Astrocyte (in vitro differentiated cells and primary cell): ENCODE data around the gene WFDC12. TPM values are rescaled to one million over a fixed set of nuclear protein-coding genes. Genes with fewer than 3 reads are reported as not detected.

Experiments used
- DNase-seq: peaks from one replicate; pipeline ENCODE4 v3.0.0-alpha.2; 2010; ENCODE audit warnings: low read depth
- FAIRE-seq: peaks from 2 replicates; lab custom pipeline; 2011; peaks lifted over from hg19 to GRCh38; lab: Jason Lieb, UNC
- H2AFZ ChIP-seq: 2 replicates; pipeline ENCODE4 v1.6.0; 2012; ENCODE audit warnings: low read depth, low read length, inconsistent platforms
- H3K27ac ChIP-seq: 2 replicates; pipeline ENCODE4 v1.5.1; 2011; ENCODE audit warnings: low read depth, low read length, inconsistent platforms
- H3K27me3 ChIP-seq: 2 replicates; pipeline ENCODE4 v1.6.0; 2011; ENCODE audit warnings: low read length, inconsistent platforms; ENCODE audit not compliant: insufficient read depth
- H3K36me3 ChIP-seq: 2 replicates; pipeline ENCODE4 v1.5.1; 2011; ENCODE audit warnings: low read length, inconsistent platforms; ENCODE audit not compliant: insufficient read depth
- H3K4me1 ChIP-seq: 2 replicates; pipeline ENCODE4 v1.5.1; 2011; ENCODE audit warnings: low read length, inconsistent platforms; ENCODE audit not compliant: insufficient read depth
- H3K4me2 ChIP-seq: 2 replicates; pipeline ENCODE4 v1.6.0; 2012; ENCODE audit warnings: low read length, inconsistent platforms
- H3K4me3 ChIP-seq: 2 replicates; pipeline ENCODE4 v1.5.1; 2011; ENCODE audit warnings: low read depth, mild to moderate bottlenecking, low read length, inconsistent platforms; ENCODE audit not compliant: insufficient read depth
- H3K79me2 ChIP-seq: 2 replicates; pipeline ENCODE4 v1.6.0; 2012; ENCODE audit warnings: mild to moderate bottlenecking, low read length, inconsistent platforms; ENCODE audit not compliant: insufficient read depth
- H3K9ac ChIP-seq: 2 replicates; pipeline ENCODE4 v1.6.0; 2012; ENCODE audit warnings: mild to moderate bottlenecking, low read length, inconsistent platforms
- H3K9me3 ChIP-seq: 2 replicates; pipeline ENCODE4 v1.5.1; 2012; ENCODE audit warnings: low read depth, mild to moderate bottlenecking, low read length, inconsistent platforms; ENCODE audit not compliant: insufficient read depth
- H4K20me1 ChIP-seq: 2 replicates; pipeline ENCODE4 v1.6.0; 2012; ENCODE audit warnings: low read length, inconsistent platforms; ENCODE audit not compliant: insufficient read depth
- H3K27ac Mint-ChIP-seq: one replicate; pipeline ENCODE4 v1.8.0; 2021; ENCODE audit warnings: mild to moderate bottlenecking, mixed read lengths; ENCODE audit not compliant: unreplicated experiment
- H3K27me3 Mint-ChIP-seq: one replicate; pipeline ENCODE4 v1.8.0; 2021; ENCODE audit warnings: low read depth, mixed read lengths; ENCODE audit not compliant: unreplicated experiment
- H3K36me3 Mint-ChIP-seq: one replicate; pipeline ENCODE4 v1.8.0; 2021; ENCODE audit warnings: low read depth, mixed read lengths; ENCODE audit not compliant: unreplicated experiment
- H3K4me1 Mint-ChIP-seq: one replicate; pipeline ENCODE4 v1.8.0; 2021; ENCODE audit warnings: low read depth, mixed read lengths; ENCODE audit not compliant: unreplicated experiment
- H3K4me3 Mint-ChIP-seq: one replicate; pipeline ENCODE4 v1.8.0; 2021; ENCODE audit warnings: mild to moderate bottlenecking, moderate library complexity, mixed read lengths; ENCODE audit not compliant: unreplicated experiment
- H3K9me3 Mint-ChIP-seq: one replicate; pipeline ENCODE4 v1.8.0; 2021; ENCODE audit warnings: mild to moderate bottlenecking, mixed read lengths; ENCODE audit not compliant: unreplicated experiment
- CTCF ChIP-seq: IDR thresholded peaks from 2 replicates; pipeline ENCODE4 v1.5.1; 2011; ENCODE audit warnings: low read depth, mild to moderate bottlenecking, inconsistent platforms, low read length, moderate library complexity; ENCODE audit not compliant: insufficient read depth
- EZH2 ChIP-seq: IDR thresholded peaks from 2 replicates; pipeline ENCODE4 v1.6.1; 2012; ENCODE audit warnings: mild to moderate bottlenecking, low read length, inconsistent platforms; ENCODE audit not compliant: insufficient read depth
- total RNA-seq: library from RNA; stranded (reverse); gene quantifications from 2 replicates; pipeline ENCODE4 v1.2.1, GENCODE V29; 2021

Gene WFDC12
- total RNA-seq, 1 donor from 2014 or later: not detected

GRCh38 chr20:45098103-45098773 is 26.0 kb downstream of the WFDC12 start:
- Mint-ChIP-seq H3K27ac (no peak overlapping the region), H3K27me3 (peaks cover 20% of the 10 kb centered on the region), H3K4me3 (no peak overlapping the region), H3K9me3 (no peaks in the 10 kb centered on the region), H3K36me3 (peaks cover 9% of the 10 kb centered on the region), H3K4me1 (peaks cover 4% of the 10 kb centered on the region)
- Histone ChIP-seq H3K9ac (no peak overlapping the region), H3K27ac (no peak overlapping the region), H3K36me3 (no peaks in the 10 kb centered on the region), H3K79me2 (no peaks in the 10 kb centered on the region), H3K27me3 (peaks cover 29% of the 10 kb centered on the region), H3K4me2 (peak overlapping the region; percentile 79), H2AFZ (peak overlapping the region; percentile 80), H4K20me1 (no peaks in the 10 kb centered on the region), H3K4me3 (peak overlapping the region; percentile 31), H3K4me1 (peaks cover 6% of the 10 kb centered on the region), H3K9me3 (no peaks in the 10 kb centered on the region)
- DNase-seq (peak; percentile 10), FAIRE-seq (no peak)
- peak; percentile 86 for TF ChIP-seq EZH2
- TF ChIP-seq CTCF: no peak

GRCh38 chr20:45097485-45098102 is 26.7 kb downstream of the WFDC12 start:
- peaks cover 9% of the 10 kb centered on the region for H3K36me3 Mint-ChIP-seq
- DNase-seq (peak; percentile 10), FAIRE-seq (no peak)
- H3K4me3 Mint-ChIP-seq: no peak overlapping the region
- peaks cover 20% of the 10 kb centered on the region for H3K27me3 Mint-ChIP-seq
- no peak for TF ChIP-seq CTCF
- TF ChIP-seq EZH2: no peak
- peak overlapping the region; percentile 79 for H3K4me2 ChIP-seq
- no peaks in the 10 kb centered on the region for H4K20me1 ChIP-seq
- H3K9me3 Mint-ChIP-seq: no peaks in the 10 kb centered on the region
- H3K79me2 ChIP-seq: no peaks in the 10 kb centered on the region
- H3K4me1 Mint-ChIP-seq: peaks cover 4% of the 10 kb centered on the region
- no peaks in the 10 kb centered on the region for H3K9me3 ChIP-seq
- peak overlapping the region; percentile 80 for H2AFZ ChIP-seq
- H3K4me3 ChIP-seq: peak overlapping the region; percentile 31
- peaks cover 29% of the 10 kb centered on the region for H3K27me3 ChIP-seq
- H3K27ac Mint-ChIP-seq: no peak overlapping the region
- H3K27ac ChIP-seq: no peak overlapping the region
- H3K9ac ChIP-seq: no peak overlapping the region
- peaks cover 6% of the 10 kb centered on the region for H3K4me1 ChIP-seq
- no peaks in the 10 kb centered on the region for H3K36me3 ChIP-seq

GRCh38 chr20:45096781-45097180 is 27.5 kb downstream of the WFDC12 start:
- no peak overlapping the region for H2AFZ ChIP-seq
- no peak overlapping the region for H3K27ac ChIP-seq
- peaks cover 6% of the 10 kb centered on the region for H3K4me1 ChIP-seq
- peaks cover 29% of the 10 kb centered on the region for H3K27me3 ChIP-seq
- Mint-ChIP-seq H3K27ac (no peak overlapping the region), H3K4me1 (peaks cover 4% of the 10 kb centered on the region), H3K4me3 (no peak overlapping the region), H3K36me3 (peaks cover 10% of the 10 kb centered on the region), H3K27me3 (peaks cover 20% of the 10 kb centered on the region), H3K9me3 (no peaks in the 10 kb centered on the region)
- H3K79me2 ChIP-seq: no peaks in the 10 kb centered on the region
- no peak for DNase-seq
- TF ChIP-seq CTCF (no peak), EZH2 (no peak)
- H3K4me2 ChIP-seq: no peak overlapping the region
- FAIRE-seq: no peak
- no peaks in the 10 kb centered on the region for H4K20me1 ChIP-seq
- H3K9me3 ChIP-seq: no peaks in the 10 kb centered on the region
- H3K36me3 ChIP-seq: no peaks in the 10 kb centered on the region
- no peak overlapping the region for H3K9ac ChIP-seq
- H3K4me3 ChIP-seq: no peak overlapping the region
